Choroid plexus epithelial cell (primary cell): ENCODE results near the gene CTXND2.
"Not testable (repeated sequence)": the region's sequence is repeated elsewhere in the genome, so short reads cannot be mapped to it uniquely, and the experiment has no call there.

Source experiments
- DNase-seq: peaks from one replicate; pipeline ENCODE4 v3.0.0-alpha.2; 2010; ENCODE audit warnings: low read depth
- H3K4me3 ChIP-seq: 2 replicates; pipeline ENCODE4 v1.5.1; 2011; ENCODE audit warnings: low read depth, mild to moderate bottlenecking, control low read depth, low read length, moderate library complexity
- CTCF ChIP-seq: conservative IDR thresholded peaks from 2 replicates; pipeline ENCODE4 v1.5.1; 2011; ENCODE audit warnings: low read depth, mild to moderate bottlenecking, control low read depth, inconsistent platforms, low read length, moderate library complexity

CTXND2 gene

GRCh38 chr1:150887018-150887417 lies at the start of gene CTXND2:
Gene CTXND2 (plus strand): TSS chr1:150887136. CDS start chr1:150912315, 25,179 bp downstream.
- DNase-seq: peak; percentile 58
- H3K4me3 ChIP-seq: no peak within 1 kb of the TSS
- no peak for TF ChIP-seq CTCF

- not testable (repeated sequence) for DNase-seq, H3K4me3 ChIP-seq
These were observed 46.1 kb upstream of the CTXND2 start for GRCh38 chr1:150840850-150841249.

- DNase-seq: no peak
- no peak for TF ChIP-seq CTCF
- H3K4me3 ChIP-seq: no peak overlapping the region
These were observed 45.3 kb upstream of the CTXND2 start for GRCh38 chr1:150841626-150842025.

GRCh38 chr1:150842343-150842742 lies 44.6 kb upstream of the CTXND2 start:
- no peak for TF ChIP-seq CTCF
- no peak for DNase-seq
- H3K4me3 ChIP-seq: no peak overlapping the region

- no peak for TF ChIP-seq CTCF
- DNase-seq: no peak
- no peak overlapping the region for H3K4me3 ChIP-seq
These were observed 44.0 kb upstream of the CTXND2 start for GRCh38 chr1:150842964-150843363.

GRCh38 chr1:150843474-150843873 lies 43.5 kb upstream of the CTXND2 start:
- no peak for TF ChIP-seq CTCF
- DNase-seq: no peak
- H3K4me3 ChIP-seq: no peak overlapping the region

GRCh38 chr1:150846473-150847146 lies 40.3 kb upstream of the CTXND2 start:
- H3K4me3 ChIP-seq: no peak overlapping the region
- TF ChIP-seq CTCF: no peak
- DNase-seq: no peak

GRCh38 chr1:150850801-150851362 lies 36.1 kb upstream of the CTXND2 start:
- not testable (repeated sequence) for H3K4me3 ChIP-seq, DNase-seq

- not testable (repeated sequence) for DNase-seq, H3K4me3 ChIP-seq
These were observed 34.2 kb upstream of the CTXND2 start for GRCh38 chr1:150852734-150853133.
